Mesothelial cell of epicardium (in vitro differentiated cells): ENCODE data around the gene TYW1. TPM values are rescaled to one million over a fixed set of nuclear protein-coding genes. Genes with fewer than 3 reads are reported as not detected.
"Not testable (repeated sequence)": the region's sequence is repeated elsewhere in the genome, so short reads cannot be mapped to it uniquely, and the experiment has no call there.

Experiments
- DNase-seq, 2 experiments: peaks; one replicate each; pipeline ENCODE4 v3.0.0; 2021; ENCODE audit warnings: low spot score in 2 of 2; ENCODE audit not compliant: unreplicated experiment in 2 of 2
- H3K27ac Mint-ChIP-seq: 2 replicates; pipeline ENCODE4 v1.8.0; 2021; ENCODE audit warnings: mixed read lengths
- H3K27me3 Mint-ChIP-seq: 2 replicates; pipeline ENCODE4 v1.8.0; 2021; ENCODE audit warnings: low read depth, mixed read lengths
- H3K36me3 Mint-ChIP-seq: 2 replicates; pipeline ENCODE4 v1.8.0; 2021; ENCODE audit warnings: mixed read lengths
- H3K4me1 Mint-ChIP-seq: 2 replicates; pipeline ENCODE4 v1.8.0; 2021; ENCODE audit warnings: mixed read lengths
- H3K4me3 Mint-ChIP-seq: 2 replicates; pipeline ENCODE4 v1.8.0; 2021; ENCODE audit warnings: mild to moderate bottlenecking, moderate library complexity, mixed read lengths
- H3K9me3 Mint-ChIP-seq: 2 replicates; pipeline ENCODE4 v1.8.0; 2021; ENCODE audit warnings: mixed read lengths
- total RNA-seq: library from RNA; stranded (reverse); gene quantifications from 3 replicates; pipeline ENCODE4 v1.2.1, GENCODE V29; 2021
- TF ChIP-seq, protein P1 (sequence below): fragments of 200-600 bp; sonication (generic); IDR thresholded peaks from one replicate; pipeline ENCODE4 v1.5.0; 2021; ENCODE audit warnings: antibody characterized with exemption; ENCODE audit not compliant: unreplicated experiment

The TYW1 gene
- total RNA-seq, 1 donor from 2014 or later = 20.4 TPM

- Mint-ChIP-seq H3K27me3 (no peaks in the 10 kb centered on the region), H3K36me3 (peaks cover 39% of the 10 kb centered on the region), H3K4me1 (no peaks in the 10 kb centered on the region), H3K27ac (no peak overlapping the region), H3K4me3 (no peak overlapping the region), H3K9me3 (peaks cover 8% of the 10 kb centered on the region)
- DNase-seq = no peak
- TF ChIP-seq, protein P1, sequence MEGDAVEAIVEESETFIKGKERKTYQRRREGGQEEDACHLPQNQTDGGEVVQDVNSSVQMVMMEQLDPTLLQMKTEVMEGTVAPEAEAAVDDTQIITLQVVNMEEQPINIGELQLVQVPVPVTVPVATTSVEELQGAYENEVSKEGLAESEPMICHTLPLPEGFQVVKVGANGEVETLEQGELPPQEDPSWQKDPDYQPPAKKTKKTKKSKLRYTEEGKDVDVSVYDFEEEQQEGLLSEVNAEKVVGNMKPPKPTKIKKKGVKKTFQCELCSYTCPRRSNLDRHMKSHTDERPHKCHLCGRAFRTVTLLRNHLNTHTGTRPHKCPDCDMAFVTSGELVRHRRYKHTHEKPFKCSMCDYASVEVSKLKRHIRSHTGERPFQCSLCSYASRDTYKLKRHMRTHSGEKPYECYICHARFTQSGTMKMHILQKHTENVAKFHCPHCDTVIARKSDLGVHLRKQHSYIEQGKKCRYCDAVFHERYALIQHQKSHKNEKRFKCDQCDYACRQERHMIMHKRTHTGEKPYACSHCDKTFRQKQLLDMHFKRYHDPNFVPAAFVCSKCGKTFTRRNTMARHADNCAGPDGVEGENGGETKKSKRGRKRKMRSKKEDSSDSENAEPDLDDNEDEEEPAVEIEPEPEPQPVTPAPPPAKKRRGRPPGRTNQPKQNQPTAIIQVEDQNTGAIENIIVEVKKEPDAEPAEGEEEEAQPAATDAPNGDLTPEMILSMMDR = no peak
Observed at GRCh38 chr7:67056683-67057082, 60.0 kb downstream of the TYW1 start.

DNA sequence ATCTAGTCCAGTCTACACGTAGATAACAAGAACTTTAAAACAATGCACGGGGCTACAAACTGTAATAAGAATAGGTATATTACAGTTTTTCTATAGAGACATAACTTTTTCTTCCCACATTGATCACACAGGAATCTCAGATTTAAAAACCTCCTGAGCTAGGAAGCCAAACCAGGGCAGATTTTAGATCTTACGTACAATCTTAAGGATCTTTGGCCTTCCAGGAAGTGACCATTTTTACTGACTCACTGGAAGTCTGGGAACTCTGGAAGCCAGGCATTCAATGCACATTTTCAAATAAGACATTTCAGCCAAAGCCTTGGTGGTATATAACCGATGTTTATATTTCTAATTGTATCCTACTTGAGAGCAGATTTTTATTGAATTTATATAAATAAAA, 64.7 kb downstream of the TYW1 start:
- not testable (repeated sequence) for DNase-seq, H3K4me3 Mint-ChIP-seq, H3K27me3 Mint-ChIP-seq, H3K4me1 Mint-ChIP-seq, H3K27ac Mint-ChIP-seq
- Mint-ChIP-seq H3K9me3 (peaks cover 14% of the 10 kb centered on the region), H3K36me3 (peaks cover 46% of the 10 kb centered on the region)

DNA sequence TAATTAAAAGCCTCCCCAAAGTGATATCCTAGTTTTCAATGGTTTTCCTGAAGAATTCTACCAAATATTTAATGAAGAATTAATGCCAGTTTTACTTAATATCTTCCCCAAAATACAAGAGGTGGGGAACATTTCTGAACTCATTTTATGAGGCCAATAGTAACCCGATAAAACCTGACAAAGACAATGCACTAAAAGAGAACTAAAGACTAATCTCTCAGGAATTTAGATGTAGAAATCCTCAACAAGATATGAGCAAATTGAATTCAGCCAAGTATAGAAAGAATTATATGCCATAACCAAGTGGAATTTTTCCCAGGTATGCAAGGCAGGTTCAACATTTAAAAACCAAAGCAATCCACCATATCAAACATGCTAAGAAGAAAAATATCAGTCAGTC, 66.2 kb downstream of the TYW1 start:
- H3K27ac Mint-ChIP-seq, DNase-seq, H3K27me3 Mint-ChIP-seq, H3K4me3 Mint-ChIP-seq, H3K4me1 Mint-ChIP-seq: not testable (repeated sequence)
- peaks cover 14% of the 10 kb centered on the region for H3K9me3 Mint-ChIP-seq
- peaks cover 48% of the 10 kb centered on the region for H3K36me3 Mint-ChIP-seq

DNA sequence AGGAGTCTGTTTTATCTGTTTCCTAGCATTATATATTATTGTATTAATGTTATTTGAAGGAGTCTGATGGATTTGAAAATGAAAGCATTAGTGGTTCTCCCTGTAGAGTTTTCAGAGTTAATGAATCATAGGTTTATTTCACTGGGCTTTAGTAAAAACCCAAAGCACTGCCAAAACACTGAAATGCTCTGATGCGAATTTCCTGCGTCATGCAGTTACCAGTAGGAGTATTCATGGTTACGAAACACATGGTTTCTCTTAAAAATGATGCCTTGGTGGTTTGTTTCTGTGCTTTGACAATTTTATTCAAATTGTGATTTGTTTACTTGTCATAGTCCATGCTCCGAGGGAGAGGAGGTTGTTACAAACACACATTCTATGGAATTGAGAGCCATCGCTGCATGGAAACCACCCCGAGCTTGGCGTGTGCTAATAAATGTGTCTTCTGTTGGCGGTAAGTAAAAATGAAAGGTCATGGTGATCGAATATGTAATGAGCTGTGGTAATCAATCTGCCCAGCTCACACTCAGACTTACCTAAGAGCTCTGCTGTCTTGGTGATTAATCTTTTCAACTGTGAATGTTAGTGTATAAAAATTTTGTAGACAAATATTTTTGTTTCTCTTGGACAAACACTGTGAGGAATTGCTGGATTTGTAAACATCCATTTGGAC, 70.5 kb downstream of the TYW1 start:
- H3K9me3 Mint-ChIP-seq = peaks cover 30% of the 10 kb centered on the region
- H3K4me1 Mint-ChIP-seq, DNase-seq, H3K27ac Mint-ChIP-seq, H3K27me3 Mint-ChIP-seq, H3K4me3 Mint-ChIP-seq: not testable (repeated sequence)
- peaks cover 61% of the 10 kb centered on the region for H3K36me3 Mint-ChIP-seq

DNA sequence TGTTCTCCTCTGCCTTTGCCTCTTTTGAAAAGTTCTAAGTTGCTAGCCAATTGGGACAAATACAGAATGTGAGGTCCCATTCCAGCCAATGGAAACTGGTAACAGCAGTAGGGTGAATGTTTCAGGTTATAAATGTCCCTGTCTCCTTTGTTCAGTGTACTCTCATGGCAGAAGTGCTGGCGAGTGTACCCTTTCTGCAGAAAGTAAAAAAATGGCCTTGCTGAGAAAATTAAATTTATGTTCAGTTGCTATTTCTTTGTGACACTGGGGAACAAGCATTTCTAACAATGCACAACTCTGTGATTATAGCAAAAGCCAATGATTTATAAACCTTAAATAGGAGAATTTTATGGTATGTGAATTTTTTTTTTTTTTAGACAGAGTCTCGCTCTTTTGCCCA, 79.5 kb downstream of the TYW1 start:
- H3K4me1 Mint-ChIP-seq, H3K27me3 Mint-ChIP-seq, H3K27ac Mint-ChIP-seq, DNase-seq, H3K4me3 Mint-ChIP-seq: not testable (repeated sequence)
- Mint-ChIP-seq H3K9me3 (peaks cover 57% of the 10 kb centered on the region), H3K36me3 (peaks cover 67% of the 10 kb centered on the region)

DNA sequence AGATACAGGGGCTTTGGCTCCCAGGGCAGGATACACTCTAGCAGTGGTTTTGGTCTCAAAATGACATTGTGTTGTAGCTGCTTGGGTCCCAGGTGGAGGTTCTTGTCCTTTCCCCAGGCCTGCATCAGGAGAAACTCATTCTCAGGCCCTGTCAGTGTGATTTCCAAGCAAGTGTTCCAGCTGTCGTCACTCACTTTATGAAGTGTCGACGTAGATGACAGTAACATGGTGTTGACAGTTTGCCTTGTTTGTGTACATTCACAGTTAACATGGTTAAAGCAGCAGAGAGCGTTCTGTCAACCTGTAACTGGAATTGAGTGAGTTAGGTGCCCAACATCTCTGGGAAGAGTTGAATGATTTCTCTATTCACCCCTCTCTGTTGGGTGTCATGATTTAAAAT, 86.2 kb downstream of the TYW1 start:
- Mint-ChIP-seq H3K9me3 (peaks cover 38% of the 10 kb centered on the region), H3K36me3 (peaks cover 65% of the 10 kb centered on the region)
- H3K4me1 Mint-ChIP-seq, DNase-seq, H3K27ac Mint-ChIP-seq, H3K4me3 Mint-ChIP-seq, H3K27me3 Mint-ChIP-seq: not testable (repeated sequence)

DNA sequence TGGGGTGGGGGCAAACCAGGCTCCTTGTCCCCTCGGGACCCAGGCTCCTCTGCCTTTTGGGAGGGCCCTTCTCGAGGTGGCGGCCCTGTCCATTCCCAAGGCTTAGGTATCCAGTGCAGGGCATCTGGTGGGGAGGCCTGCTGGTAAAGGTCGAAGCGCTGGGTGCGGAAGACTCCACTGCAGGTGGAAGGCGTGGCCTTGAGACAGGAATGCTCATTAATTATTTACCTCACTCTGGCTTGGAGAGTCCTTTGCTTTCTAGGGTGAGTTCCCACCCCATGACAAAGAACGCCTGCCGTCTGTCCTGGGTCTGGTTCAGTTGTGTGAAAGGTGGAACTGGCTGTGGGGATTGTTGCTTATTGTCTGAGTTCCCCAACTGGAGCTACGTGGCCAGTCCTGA, 92.6 kb downstream of the TYW1 start:
- not testable (repeated sequence) for H3K27ac Mint-ChIP-seq, H3K4me1 Mint-ChIP-seq, DNase-seq, H3K9me3 Mint-ChIP-seq, H3K27me3 Mint-ChIP-seq, H3K4me3 Mint-ChIP-seq
- H3K36me3 Mint-ChIP-seq = peaks cover 29% of the 10 kb centered on the region

- H3K27me3 Mint-ChIP-seq, H3K27ac Mint-ChIP-seq, H3K4me1 Mint-ChIP-seq, H3K4me3 Mint-ChIP-seq, H3K9me3 Mint-ChIP-seq, DNase-seq: not testable (repeated sequence)
- H3K36me3 Mint-ChIP-seq = peaks cover 23% of the 10 kb centered on the region
Observed at GRCh38 chr7:67091053-67091452, 94.4 kb downstream of the TYW1 start.

- not testable (repeated sequence) for H3K4me3 Mint-ChIP-seq, DNase-seq
- H3K36me3 Mint-ChIP-seq = peaks cover 17% of the 10 kb centered on the region
Observed at GRCh38 chr7:67098031-67098430, 101.4 kb downstream of the TYW1 start.

DNA sequence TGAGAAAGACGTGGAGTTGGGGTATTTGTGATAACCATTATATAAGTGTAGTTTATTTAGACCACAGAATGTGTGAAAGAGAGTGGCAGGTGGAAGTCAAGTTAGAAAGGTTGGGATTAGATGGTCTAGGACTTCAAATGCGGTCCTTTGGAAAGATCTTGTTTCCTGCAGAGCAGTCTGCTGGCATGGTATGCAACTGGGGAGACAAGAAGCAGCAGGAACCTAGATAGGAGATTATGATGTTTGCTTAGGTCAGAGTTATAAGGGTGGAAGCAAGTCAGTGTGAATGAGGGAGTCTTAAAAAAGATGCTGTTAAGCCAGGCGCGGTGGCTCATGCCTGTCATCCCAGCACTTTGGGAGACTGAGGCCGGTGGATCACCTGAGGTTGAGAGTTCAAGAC, 102.8 kb downstream of the TYW1 start:
- Mint-ChIP-seq H3K4me1 (peaks cover 23% of the 10 kb centered on the region), H3K36me3 (peaks cover 19% of the 10 kb centered on the region)
- H3K9me3 Mint-ChIP-seq, H3K27ac Mint-ChIP-seq, DNase-seq, H3K27me3 Mint-ChIP-seq, H3K4me3 Mint-ChIP-seq: not testable (repeated sequence)

More at GRCh38 chr7:67098031-67098430, 101.4 kb downstream of the TYW1 start:
- not testable (repeated sequence) for H3K27me3 Mint-ChIP-seq, H3K9me3 Mint-ChIP-seq, H3K27ac Mint-ChIP-seq
- peaks cover 21% of the 10 kb centered on the region for H3K4me1 Mint-ChIP-seq

- peaks cover 26% of the 10 kb centered on the region for H3K4me1 Mint-ChIP-seq
- not testable (repeated sequence) for H3K27me3 Mint-ChIP-seq, DNase-seq, H3K9me3 Mint-ChIP-seq, H3K4me3 Mint-ChIP-seq
- peaks cover 15% of the 10 kb centered on the region for H3K36me3 Mint-ChIP-seq
- H3K27ac Mint-ChIP-seq = peak overlapping the region; percentile 79
Observed at GRCh38 chr7:67100038-67100437, 103.4 kb downstream of the TYW1 start.
